HEK293 (cell line): Measurements from ENCODE around the gene FSIP1.

Source experiments
- CTCF ChIA-PET: fragments of 350-600 bp; formaldehyde crosslinking; extraction: SDS; loops from one replicate; lab custom pipeline; 2021; ENCODE audit warnings: antibody characterized with exemption; lab: Yijun Ruan, JAX
- POLR2A ChIA-PET: fragments of 300-600 bp; formaldehyde crosslinking; extraction: SDS; loops from one replicate; lab custom pipeline; 2020; ENCODE audit warnings: antibody characterized with exemption, inconsistent platforms; lab: Yijun Ruan, JAX
- H3K27ac ChIP-seq: fragments of 200-500 bp; sonication (Bioruptor generic); 2 replicates; pipeline ENCODE4 v1.5.1; 2014; ENCODE audit warnings: low read depth, low read length, control low read depth, inconsistent platforms; ENCODE audit errors: extremely low read depth
- H3K36me3 ChIP-seq, 2 experiments: fragments of 200-500 bp in 1 of 2; sonication (Bioruptor generic) in 1 of 2; 1 replicate in 1 of 2; 2 replicates in 1 of 2; pipeline ENCODE4 v1.5.1; 2014 to 2017; ENCODE audit warnings: inconsistent platforms in 2 of 2, low read length in 2 of 2; ENCODE audit not compliant: control insufficient read depth in 2 of 2, insufficient read depth in 1 of 2
- H3K4me1 ChIP-seq: fragments of 200-500 bp; sonication (Bioruptor generic); 2 replicates; pipeline ENCODE4 v1.5.1; 2014; ENCODE audit warnings: mild to moderate bottlenecking, low read length, inconsistent platforms; ENCODE audit not compliant: control insufficient read depth, insufficient read depth
- H3K4me3 ChIP-seq: 2 replicates; pipeline ENCODE4 v1.5.1; 2011; ENCODE audit warnings: low read depth, mild to moderate bottlenecking, control low read depth, low read length, moderate library complexity
- H3K9me3 ChIP-seq: fragments of 200-500 bp; sonication (Bioruptor generic); 2 replicates; pipeline ENCODE4 v1.5.1; 2014; ENCODE audit warnings: low read depth, low read length, inconsistent platforms; ENCODE audit not compliant: control insufficient read depth, insufficient read depth
- GLI4 ChIP-seq: fragments of 450-650 bp; formaldehyde crosslinking; IDR thresholded peaks from 2 replicates; pipeline ENCODE4 v1.5.1; 2016; ENCODE audit warnings: missing biosample characterization, missing genetic modification characterization
- KLF8 ChIP-seq: fragments of 450-650 bp; formaldehyde crosslinking; IDR thresholded peaks from 2 replicates; pipeline ENCODE4 v1.5.1; 2016; ENCODE audit warnings: missing biosample characterization, missing genetic modification characterization
- REPIN1 ChIP-seq: fragments of 450-650 bp; formaldehyde crosslinking; IDR thresholded peaks from 2 replicates; pipeline ENCODE4 v1.5.1; 2017; ENCODE audit warnings: missing biosample characterization, missing genetic modification characterization, low read depth
- SCRT2 ChIP-seq: fragments of 450-650 bp; formaldehyde crosslinking; IDR thresholded peaks from 2 replicates; pipeline ENCODE4 v1.5.1; 2016; ENCODE audit warnings: missing biosample characterization, missing genetic modification characterization
- TCF7L2 ChIP-seq: IDR thresholded peaks from 2 replicates; pipeline ENCODE4 v1.6.1; 2011; ENCODE audit warnings: low read depth, mild to moderate bottlenecking, inconsistent platforms, low read length, moderate library complexity, borderline replicate concordance
- YY2 ChIP-seq: fragments of 450-650 bp; formaldehyde crosslinking; IDR thresholded peaks from 2 replicates; pipeline ENCODE4 v1.5.1; 2016; ENCODE audit warnings: missing biosample characterization, missing genetic modification characterization
- ZIC2 ChIP-seq: fragments of 450-650 bp; formaldehyde crosslinking; IDR thresholded peaks from 2 replicates; pipeline ENCODE4 v1.5.1; 2016; ENCODE audit warnings: missing biosample characterization, missing genetic modification characterization
- ZNF114 ChIP-seq: fragments of 450-650 bp; formaldehyde crosslinking; IDR thresholded peaks from 2 replicates; pipeline ENCODE4 v1.5.0; 2017; ENCODE audit warnings: missing biosample characterization, missing genetic modification characterization
- ZNF132 ChIP-seq: fragments of 450-650 bp; formaldehyde crosslinking; IDR thresholded peaks from 2 replicates; pipeline ENCODE4 v1.5.1; 2017; ENCODE audit warnings: missing biosample characterization, missing genetic modification characterization, borderline replicate concordance
- ZNF138 ChIP-seq: fragments of 450-650 bp; formaldehyde crosslinking; IDR thresholded peaks from 2 replicates; pipeline ENCODE4 v1.5.1; 2016; ENCODE audit warnings: missing biosample characterization, missing genetic modification characterization, borderline replicate concordance
- ZNF175 ChIP-seq: fragments of 450-650 bp; formaldehyde crosslinking; IDR thresholded peaks from 2 replicates; pipeline ENCODE4 v1.5.1; 2016; ENCODE audit warnings: missing biosample characterization, missing genetic modification characterization
- ZNF184 ChIP-seq: fragments of 450-650 bp; IDR thresholded peaks from 2 replicates; pipeline ENCODE4 v1.5.1; 2018; ENCODE audit warnings: missing biosample characterization, mild to moderate bottlenecking, missing genetic modification characterization
- ZNF211 ChIP-seq: fragments of 450-650 bp; formaldehyde crosslinking; IDR thresholded peaks from 2 replicates; pipeline ENCODE4 v1.5.1; 2016; ENCODE audit warnings: low read depth, missing biosample characterization, missing genetic modification characterization
- ZNF280D ChIP-seq: fragments of 450-650 bp; formaldehyde crosslinking; IDR thresholded peaks from 2 replicates; pipeline ENCODE4 v1.5.1; 2016; ENCODE audit warnings: missing biosample characterization, missing genetic modification characterization
- ZNF426 ChIP-seq: fragments of 450-650 bp; formaldehyde crosslinking; IDR thresholded peaks from 2 replicates; pipeline ENCODE4 v1.5.1; 2017; ENCODE audit warnings: missing biosample characterization, missing genetic modification characterization, mild to moderate bottlenecking, inconsistent platforms, moderate library complexity
- ZNF510 ChIP-seq: fragments of 450-650 bp; formaldehyde crosslinking; IDR thresholded peaks from 2 replicates; pipeline ENCODE4 v1.5.1; 2018; ENCODE audit warnings: mild to moderate bottlenecking, missing genetic modification characterization, missing biosample characterization; ENCODE audit not compliant: insufficient replicate concordance
- ZNF513 ChIP-seq: fragments of 450-650 bp; IDR thresholded peaks from 2 replicates; pipeline ENCODE4 v1.5.1; 2018; ENCODE audit warnings: missing biosample characterization, missing genetic modification characterization
- ZNF518A ChIP-seq: fragments of 450-650 bp; formaldehyde crosslinking; conservative IDR thresholded peaks from 2 replicates; pipeline ENCODE4 v1.5.1; 2016; ENCODE audit warnings: low read depth, missing biosample characterization, missing genetic modification characterization
- ZNF521 ChIP-seq: fragments of 450-650 bp; formaldehyde crosslinking; IDR thresholded peaks from 2 replicates; pipeline ENCODE4 v1.5.1; 2017; ENCODE audit warnings: missing biosample characterization, mild to moderate bottlenecking, missing genetic modification characterization
- ZNF529 ChIP-seq: fragments of 450-650 bp; formaldehyde crosslinking; IDR thresholded peaks from 2 replicates; pipeline ENCODE4 v1.5.1; 2017; ENCODE audit warnings: missing genetic modification characterization, missing biosample characterization; ENCODE audit not compliant: insufficient replicate concordance
- ZNF571 ChIP-seq: fragments of 450-650 bp; formaldehyde crosslinking; IDR thresholded peaks from 2 replicates; pipeline ENCODE4 v1.5.0; 2017; ENCODE audit warnings: missing biosample characterization, missing genetic modification characterization
- ZNF677 ChIP-seq: fragments of 450-650 bp; IDR thresholded peaks from 2 replicates; pipeline ENCODE4 v1.5.0; 2018; ENCODE audit warnings: missing biosample characterization, mild to moderate bottlenecking, missing genetic modification characterization, moderate library complexity
- ZNF777 ChIP-seq: fragments of 450-650 bp; formaldehyde crosslinking; IDR thresholded peaks from 2 replicates; pipeline ENCODE4 v1.5.1; 2017; ENCODE audit warnings: missing biosample characterization, missing genetic modification characterization, borderline replicate concordance
- TF ChIP-seq, protein P1 (sequence below): fragments of 450-650 bp; formaldehyde crosslinking; IDR thresholded peaks from 2 replicates; pipeline ENCODE4 v1.5.1; 2016; ENCODE audit warnings: missing biosample characterization, missing genetic modification characterization, low read depth

Gene FSIP1

DNA sequence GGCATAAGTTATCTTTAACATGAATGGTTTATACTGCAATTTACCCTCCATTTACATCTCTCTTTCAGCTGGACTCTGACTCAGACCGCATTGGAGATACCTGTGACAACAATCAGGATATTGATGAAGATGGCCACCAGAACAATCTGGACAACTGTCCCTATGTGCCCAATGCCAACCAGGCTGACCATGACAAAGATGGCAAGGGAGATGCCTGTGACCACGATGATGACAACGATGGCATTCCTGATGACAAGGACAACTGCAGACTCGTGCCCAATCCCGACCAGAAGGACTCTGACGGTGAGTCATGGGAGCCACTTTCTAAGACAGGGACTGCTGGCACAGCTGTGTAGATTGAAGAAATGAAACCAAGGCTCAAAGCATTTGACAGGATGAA, 190.1 kb downstream of the FSIP1 start:
- H3K4me3 ChIP-seq: no peak overlapping the region
- no peaks in the 10 kb centered on the region for H3K9me3 ChIP-seq
- TF ChIP-seq TCF7L2 (no peak), GLI4 (tag by site-specific recombination) (no peak), ZNF677 (tag by site-specific recombination) (no peak), SCRT2 (tag by site-specific recombination) (no peak), ZNF777 (tag by site-specific recombination) (no peak), KLF8 (no peak), YY2 (tag by site-specific recombination) (no peak), ZNF175 (tag by site-specific recombination) (no peak), ZNF132 (tag by site-specific recombination) (no peak), ZNF571 (tag by site-specific recombination) (no peak), ZNF114 (tag by site-specific recombination) (no peak), REPIN1 (tag by site-specific recombination) (no peak), ZNF529 (no peak), ZNF211 (tag by site-specific recombination) (no peak), ZNF521 (tag by site-specific recombination) (no peak), ZNF138 (tag by site-specific recombination) (no peak), ZNF513 (tag by site-specific recombination) (no peak)
- TF ChIP-seq, protein P1, sequence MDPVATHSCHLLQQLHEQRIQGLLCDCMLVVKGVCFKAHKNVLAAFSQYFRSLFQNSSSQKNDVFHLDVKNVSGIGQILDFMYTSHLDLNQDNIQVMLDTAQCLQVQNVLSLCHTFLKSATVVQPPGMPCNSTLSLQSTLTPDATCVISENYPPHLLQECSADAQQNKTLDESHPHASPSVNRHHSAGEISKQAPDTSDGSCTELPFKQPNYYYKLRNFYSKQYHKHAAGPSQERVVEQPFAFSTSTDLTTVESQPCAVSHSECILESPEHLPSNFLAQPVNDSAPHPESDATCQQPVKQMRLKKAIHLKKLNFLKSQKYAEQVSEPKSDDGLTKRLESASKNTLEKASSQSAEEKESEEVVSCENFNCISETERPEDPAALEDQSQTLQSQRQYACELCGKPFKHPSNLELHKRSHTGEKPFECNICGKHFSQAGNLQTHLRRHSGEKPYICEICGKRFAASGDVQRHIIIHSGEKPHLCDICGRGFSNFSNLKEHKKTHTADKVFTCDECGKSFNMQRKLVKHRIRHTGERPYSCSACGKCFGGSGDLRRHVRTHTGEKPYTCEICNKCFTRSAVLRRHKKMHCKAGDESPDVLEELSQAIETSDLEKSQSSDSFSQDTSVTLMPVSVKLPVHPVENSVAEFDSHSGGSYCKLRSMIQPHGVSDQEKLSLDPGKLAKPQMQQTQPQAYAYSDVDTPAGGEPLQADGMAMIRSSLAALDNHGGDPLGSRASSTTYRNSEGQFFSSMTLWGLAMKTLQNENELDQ: no peak
- ChIA-PET CTCF (no interaction called here), POLR2A (interaction anchor here (1.1 kb wide), 1 partner anchor 12 kb away, joined by 4 read pairs; the partner anchor contains the start of gene THBS1)
- no peak overlapping the region for H3K27ac ChIP-seq
- H3K36me3 ChIP-seq: peaks cover 3 to 37% of the 10 kb centered on the region in 2 experiments; a peak in 1 of 3 replicates
- no peaks in the 10 kb centered on the region for H3K4me1 ChIP-seq

DNA sequence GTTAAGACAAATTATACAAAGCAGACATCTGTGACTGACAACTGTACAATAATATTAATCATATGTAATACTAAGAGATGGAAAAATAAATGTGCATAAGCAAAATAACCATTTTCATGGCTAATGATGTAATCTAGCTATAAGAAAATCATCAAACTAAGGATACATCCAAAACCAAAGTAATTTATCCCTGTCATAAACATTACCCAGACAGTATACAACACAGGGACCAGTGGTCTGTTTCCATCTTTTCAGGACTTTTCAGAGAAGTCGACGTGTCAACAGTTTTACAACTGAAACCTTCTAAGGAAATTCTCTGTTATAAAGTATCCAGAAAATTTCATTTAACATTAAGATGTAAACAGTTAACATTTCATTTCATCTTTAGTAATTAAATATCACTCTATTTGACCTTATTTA, 190.7 kb downstream of the FSIP1 start:
- Histone ChIP-seq H3K4me1 (no peaks in the 10 kb centered on the region), H3K4me3 (no peak overlapping the region), H3K36me3 (peaks cover 0 to 40% of the 10 kb centered on the region in 2 experiments; a peak in 1 of 3 replicates), H3K9me3 (no peaks in the 10 kb centered on the region), H3K27ac (no peak overlapping the region)
- ChIA-PET CTCF (interaction anchor here (0.6 kb wide), 1 partner anchor 179 kb away, joined by 3 read pairs; no protein-coding TSS in a partner anchor), POLR2A (interaction anchor here (1.1 kb wide), 1 partner anchor 11 kb away, joined by 4 read pairs; the partner anchor contains the start of gene THBS1)
- TF ChIP-seq ZIC2 (tag by site-specific recombination): no peak
- no peak for TF ChIP-seq ZNF571 (tag by site-specific recombination)
- no peak for TF ChIP-seq ZNF280D (tag by site-specific recombination)
- TF ChIP-seq ZNF184: no peak
- no peak for TF ChIP-seq YY2 (tag by site-specific recombination)
- no peak for TF ChIP-seq ZNF518A
- no peak for TF ChIP-seq GLI4 (tag by site-specific recombination)
- TF ChIP-seq ZNF426: no peak
- TF ChIP-seq ZNF510 (tag by site-specific recombination): no peak
